ENCODE data around the gene TNRC6B.
"Not testable (repeated sequence)": the region's sequence is repeated elsewhere in the genome, so short reads cannot be mapped to it uniquely, and the experiment has no call there.

TNRC6B gene

GRCh38 chr22:40156001-40156516 lies 21.7 kb upstream of the TNRC6B start:
- no peak for DNase-seq (ENCODE audit: low read depth)
- H3K4me3 ChIP-seq (ENCODE audit: low read length): no peak overlapping the region
- TF ChIP-seq, protein P1, sequence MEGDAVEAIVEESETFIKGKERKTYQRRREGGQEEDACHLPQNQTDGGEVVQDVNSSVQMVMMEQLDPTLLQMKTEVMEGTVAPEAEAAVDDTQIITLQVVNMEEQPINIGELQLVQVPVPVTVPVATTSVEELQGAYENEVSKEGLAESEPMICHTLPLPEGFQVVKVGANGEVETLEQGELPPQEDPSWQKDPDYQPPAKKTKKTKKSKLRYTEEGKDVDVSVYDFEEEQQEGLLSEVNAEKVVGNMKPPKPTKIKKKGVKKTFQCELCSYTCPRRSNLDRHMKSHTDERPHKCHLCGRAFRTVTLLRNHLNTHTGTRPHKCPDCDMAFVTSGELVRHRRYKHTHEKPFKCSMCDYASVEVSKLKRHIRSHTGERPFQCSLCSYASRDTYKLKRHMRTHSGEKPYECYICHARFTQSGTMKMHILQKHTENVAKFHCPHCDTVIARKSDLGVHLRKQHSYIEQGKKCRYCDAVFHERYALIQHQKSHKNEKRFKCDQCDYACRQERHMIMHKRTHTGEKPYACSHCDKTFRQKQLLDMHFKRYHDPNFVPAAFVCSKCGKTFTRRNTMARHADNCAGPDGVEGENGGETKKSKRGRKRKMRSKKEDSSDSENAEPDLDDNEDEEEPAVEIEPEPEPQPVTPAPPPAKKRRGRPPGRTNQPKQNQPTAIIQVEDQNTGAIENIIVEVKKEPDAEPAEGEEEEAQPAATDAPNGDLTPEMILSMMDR (conservative IDR thresholded peaks at IDR 0.05; ENCODE audit: low read length): no peak

DNA sequence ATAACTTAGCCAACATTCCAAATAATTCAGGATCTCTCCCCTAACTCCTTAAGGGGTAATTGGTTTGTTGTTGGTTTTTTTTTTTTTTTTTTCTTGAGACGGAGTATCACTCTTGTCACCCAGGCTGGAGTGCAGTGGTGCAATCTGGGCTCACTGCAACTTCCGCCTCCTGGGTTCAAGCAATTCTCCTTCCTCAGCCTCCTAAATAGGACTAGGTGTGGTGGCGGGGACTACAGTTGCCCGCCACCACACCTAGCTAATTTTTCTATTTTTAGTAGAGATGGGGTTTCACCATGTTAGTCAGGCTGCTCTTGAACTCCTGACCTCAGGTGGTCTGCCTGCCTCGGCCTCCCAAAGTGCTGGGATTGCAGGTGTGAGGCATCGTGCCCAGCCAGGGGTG lies 21.0 kb upstream of the TNRC6B start:
- DNase-seq (ENCODE audit: low read depth); H3K4me3 ChIP-seq (ENCODE audit: low read length): not testable (repeated sequence)

- TF ChIP-seq, protein P1 (conservative IDR thresholded peaks at IDR 0.05; ENCODE audit: low read length): no peak
- no peak for DNase-seq (ENCODE audit: low read depth)
Observed at GRCh38 chr22:40157330-40157945, 20.3 kb upstream of the TNRC6B start.

DNA sequence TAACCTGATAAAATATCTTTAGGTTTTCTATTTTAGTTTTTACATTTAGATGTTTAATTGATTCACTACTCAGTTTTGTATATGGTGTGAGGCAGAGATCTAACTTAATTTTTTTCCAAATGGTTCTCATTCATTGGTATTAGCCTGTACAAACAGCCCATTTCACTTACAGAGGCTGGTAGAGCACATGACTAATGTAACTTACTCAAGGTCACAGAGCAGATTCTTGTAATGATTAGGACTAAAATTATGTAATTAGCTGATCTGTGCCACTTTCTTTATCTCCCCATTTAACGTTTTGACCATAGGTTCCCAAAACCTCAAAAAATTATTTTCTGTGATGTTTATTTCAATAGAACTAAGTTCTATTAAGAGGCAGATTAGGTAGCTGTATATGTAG lies 16.5 kb upstream of the TNRC6B start:
- DNase-seq (ENCODE audit: low read depth): no peak
- no peak overlapping the region for H3K4me3 ChIP-seq (ENCODE audit: low read length)
- TF ChIP-seq, protein P1 (conservative IDR thresholded peaks at IDR 0.05; ENCODE audit: low read length): no peak

More at GRCh38 chr22:40157330-40157945, 20.3 kb upstream of the TNRC6B start:
- H3K4me3 ChIP-seq (ENCODE audit: low read length): no peak overlapping the region

GRCh38 chr22:40165537-40165936 lies 12.2 kb upstream of the TNRC6B start:
- DNase-seq (ENCODE audit: low read depth); H3K4me3 ChIP-seq (ENCODE audit: low read length): not testable (repeated sequence)

DNA sequence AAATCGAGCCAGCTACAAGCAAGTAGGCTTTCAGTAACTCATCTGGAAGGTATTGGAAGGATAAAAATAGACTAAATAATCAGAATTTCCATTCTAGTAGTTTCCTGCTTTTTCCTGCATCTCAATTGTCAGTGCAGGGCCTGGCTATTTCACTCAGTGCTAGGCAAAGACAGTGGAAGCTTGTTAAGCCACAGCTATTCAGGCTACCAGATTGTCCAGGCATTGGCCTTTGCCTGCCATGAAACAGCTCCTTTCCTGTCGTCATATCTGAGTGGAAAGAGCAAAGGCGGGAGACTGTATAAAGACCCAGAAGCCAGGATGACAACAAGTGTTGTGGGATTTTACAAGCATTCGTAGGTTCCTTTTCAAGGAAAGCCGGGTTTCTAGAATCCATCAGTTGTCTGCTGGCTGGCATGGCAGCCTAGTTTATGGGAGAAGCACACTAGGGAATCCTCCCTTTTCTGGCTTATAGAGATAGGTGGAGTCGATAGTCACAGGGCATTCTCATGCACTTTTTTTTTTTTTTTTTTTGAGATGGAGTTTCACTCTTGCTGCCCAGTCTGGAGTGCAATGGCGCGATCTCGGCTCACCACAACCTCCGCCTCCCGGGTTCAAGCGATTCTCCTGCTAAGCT lies 2.0 kb upstream of the TNRC6B start:
- DNase-seq (ENCODE audit: low read depth): peak; percentile 69
- H3K4me3 ChIP-seq (ENCODE audit: low read length): no peak overlapping the region
- TF ChIP-seq, protein P1 (conservative IDR thresholded peaks at IDR 0.05; ENCODE audit: low read length): no peak

DNA sequence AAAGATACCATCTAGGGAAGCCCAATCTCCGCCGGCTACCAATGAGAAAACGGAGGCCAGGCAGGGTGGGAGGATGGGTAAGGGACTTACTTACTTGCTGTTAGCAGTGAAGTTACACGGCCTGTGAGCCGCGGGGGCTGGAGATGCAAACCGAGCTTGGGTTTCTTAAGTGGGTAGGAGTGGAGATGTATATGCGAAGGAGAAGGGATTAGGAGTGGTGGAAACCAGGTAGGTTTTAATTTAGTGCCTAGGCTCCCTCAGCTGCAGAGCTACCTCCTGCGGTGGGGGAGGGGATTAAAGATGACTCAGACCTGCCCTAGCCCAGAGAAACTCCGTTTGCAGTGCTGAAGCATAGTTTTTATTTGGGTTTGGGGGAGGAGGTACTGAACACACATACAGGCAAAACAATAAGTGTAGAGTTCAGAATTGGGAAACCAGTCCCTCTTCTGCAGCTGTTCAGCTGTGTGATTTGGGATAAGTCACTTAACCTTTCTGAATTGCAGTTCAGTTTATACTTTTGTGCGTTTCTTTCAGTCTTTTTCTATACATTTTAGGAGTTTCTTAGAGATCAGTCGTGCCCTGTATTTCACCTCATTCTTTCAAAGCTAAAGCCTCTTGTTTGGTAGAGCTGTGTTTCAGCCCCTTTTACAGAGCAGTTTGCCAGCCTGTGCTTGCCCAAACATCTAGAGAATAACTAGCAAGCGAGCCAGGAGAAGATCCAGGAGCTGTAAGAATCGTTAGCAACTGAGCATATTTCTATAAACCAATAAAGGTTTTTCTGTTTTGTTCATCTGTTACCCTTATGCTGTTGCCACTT lies 596 bp upstream of the TNRC6B start:
- peak; percentile 59 for DNase-seq (ENCODE audit: low read depth)
- peak overlapping the region; percentile 73 for H3K4me3 ChIP-seq (ENCODE audit: low read length)
- TF ChIP-seq, protein P1 (conservative IDR thresholded peaks at IDR 0.05; ENCODE audit: low read length): no peak
